Measurements from ENCODE around the gene CISH.

DNA sequence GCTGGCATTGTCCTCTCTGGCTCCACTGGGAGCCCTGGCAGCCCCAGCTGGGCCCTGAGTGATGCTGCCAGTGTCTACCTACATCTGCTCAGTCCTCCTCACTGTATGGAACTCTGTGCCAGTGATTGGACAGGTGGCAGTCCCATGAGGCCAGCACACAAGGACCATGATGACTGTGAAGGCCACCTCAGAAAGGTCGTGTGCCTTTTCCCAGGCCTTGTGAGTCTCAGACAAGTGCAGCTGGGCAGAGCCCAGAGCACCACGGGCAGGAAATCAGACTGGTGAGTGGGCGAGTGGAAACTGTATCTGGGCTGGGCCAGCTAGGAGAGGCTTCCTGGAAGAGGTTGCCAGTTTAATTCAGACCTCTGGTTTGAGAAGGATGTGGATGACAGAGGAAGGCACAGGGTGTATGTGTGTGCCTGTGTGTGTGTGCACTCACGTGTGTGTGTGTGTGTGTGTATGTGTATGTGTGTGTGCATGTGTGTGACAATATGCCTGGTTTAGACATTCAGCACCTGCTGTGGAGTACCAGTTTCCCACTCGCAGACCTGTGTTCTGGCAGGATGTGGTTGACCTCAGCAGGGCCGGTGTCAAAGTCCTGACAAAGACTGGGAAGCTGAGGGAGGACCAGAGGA lies 12.4 kb upstream of the CISH start:
- TF ChIP-seq, protein P1, sequence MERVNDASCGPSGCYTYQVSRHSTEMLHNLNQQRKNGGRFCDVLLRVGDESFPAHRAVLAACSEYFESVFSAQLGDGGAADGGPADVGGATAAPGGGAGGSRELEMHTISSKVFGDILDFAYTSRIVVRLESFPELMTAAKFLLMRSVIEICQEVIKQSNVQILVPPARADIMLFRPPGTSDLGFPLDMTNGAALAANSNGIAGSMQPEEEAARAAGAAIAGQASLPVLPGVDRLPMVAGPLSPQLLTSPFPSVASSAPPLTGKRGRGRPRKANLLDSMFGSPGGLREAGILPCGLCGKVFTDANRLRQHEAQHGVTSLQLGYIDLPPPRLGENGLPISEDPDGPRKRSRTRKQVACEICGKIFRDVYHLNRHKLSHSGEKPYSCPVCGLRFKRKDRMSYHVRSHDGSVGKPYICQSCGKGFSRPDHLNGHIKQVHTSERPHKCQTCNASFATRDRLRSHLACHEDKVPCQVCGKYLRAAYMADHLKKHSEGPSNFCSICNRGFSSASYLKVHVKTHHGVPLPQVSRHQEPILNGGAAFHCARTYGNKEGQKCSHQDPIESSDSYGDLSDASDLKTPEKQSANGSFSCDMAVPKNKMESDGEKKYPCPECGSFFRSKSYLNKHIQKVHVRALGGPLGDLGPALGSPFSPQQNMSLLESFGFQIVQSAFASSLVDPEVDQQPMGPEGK (CRISPR knock-in tag; IDR thresholded peaks at IDR 0.05; ENCODE audit: borderline replicate concordance): no peak
- TF ChIP-seq ZC3H10 (CRISPR knock-in tag; IDR thresholded peaks at IDR 0.05) (no peak), CSDC2 (CRISPR knock-in tag; IDR thresholded peaks at IDR 0.05) (no peak), ZNF70 (CRISPR knock-in tag; IDR thresholded peaks at IDR 0.05) (no peak), BACH2 (CRISPR knock-in tag; IDR thresholded peaks at IDR 0.05; ENCODE audit: borderline replicate concordance) (no peak), OSR1 (CRISPR knock-in tag; IDR thresholded peaks at IDR 0.05) (no peak), TOX (CRISPR knock-in tag; IDR thresholded peaks at IDR 0.05; ENCODE audit: borderline replicate concordance) (no peak), ISL1 (CRISPR knock-in tag; IDR thresholded peaks at IDR 0.05) (no peak), ZNF8 (CRISPR knock-in tag; IDR thresholded peaks at IDR 0.05) (no peak)
- TF ChIP-seq, protein P2, sequence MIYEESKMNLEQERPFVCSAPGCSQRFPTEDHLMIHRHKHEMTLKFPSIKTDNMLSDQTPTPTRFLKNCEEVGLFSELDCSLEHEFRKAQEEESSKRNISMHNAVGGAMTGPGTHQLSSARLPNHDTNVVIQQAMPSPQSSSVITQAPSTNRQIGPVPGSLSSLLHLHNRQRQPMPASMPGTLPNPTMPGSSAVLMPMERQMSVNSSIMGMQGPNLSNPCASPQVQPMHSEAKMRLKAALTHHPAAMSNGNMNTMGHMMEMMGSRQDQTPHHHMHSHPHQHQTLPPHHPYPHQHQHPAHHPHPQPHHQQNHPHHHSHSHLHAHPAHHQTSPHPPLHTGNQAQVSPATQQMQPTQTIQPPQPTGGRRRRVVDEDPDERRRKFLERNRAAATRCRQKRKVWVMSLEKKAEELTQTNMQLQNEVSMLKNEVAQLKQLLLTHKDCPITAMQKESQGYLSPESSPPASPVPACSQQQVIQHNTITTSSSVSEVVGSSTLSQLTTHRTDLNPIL (CRISPR knock-in tag; IDR thresholded peaks at IDR 0.05; ENCODE audit: low read depth): no peak
